Neural progenitor cell (in vitro differentiated cells): ENCODE data around the gene KDM5B. TPM values are rescaled to one million over a fixed set of nuclear protein-coding genes. Genes with fewer than 3 reads are reported as not detected.

ENCODE experiments used
- DNase-seq: peaks from one replicate; pipeline ENCODE4 v3.0.0-alpha.2; 2016; ENCODE audit warnings: low spot score
- H2AFZ ChIP-seq: fragments of 200-600 bp; sonication (generic); replicated peaks from 2 replicates; pipeline ENCODE4 v1.6.1; 2016; ENCODE audit warnings: antibody characterized with exemption
- H3F3A ChIP-seq: fragments of 200-600 bp; sonication (generic); 2 replicates; pipeline ENCODE4 v1.6.1; 2016; ENCODE audit warnings: antibody characterized with exemption, low read depth
- H3K27ac ChIP-seq: fragments of 200-600 bp; sonication (generic); 2 replicates; pipeline ENCODE4 v1.5.1; 2016; ENCODE audit warnings: mild to moderate bottlenecking
- H3K27me3 ChIP-seq: fragments of 200-600 bp; sonication (generic); 2 replicates; pipeline ENCODE4 v1.6.1; 2016; ENCODE audit warnings: mild to moderate bottlenecking, moderate library complexity
- H3K36me3 ChIP-seq: fragments of 200-600 bp; sonication (generic); 2 replicates; pipeline ENCODE4 v1.5.1; 2016
- H3K4me1 ChIP-seq: fragments of 200-600 bp; sonication (generic); 2 replicates; pipeline ENCODE4 v1.6.1; 2016; ENCODE audit warnings: mixed run types
- H3K4me2 ChIP-seq: fragments of 200-600 bp; sonication (generic); 2 replicates; pipeline ENCODE4 v1.6.1; 2016
- H3K4me3 ChIP-seq: fragments of 200-600 bp; sonication (generic); 2 replicates; pipeline ENCODE4 v1.5.1; 2016
- H3K79me2 ChIP-seq: fragments of 200-600 bp; sonication (generic); 2 replicates; pipeline ENCODE4 v1.6.1; 2016; ENCODE audit warnings: low read depth
- H3K9ac ChIP-seq: fragments of 200-600 bp; sonication (generic); 2 replicates; pipeline ENCODE4 v1.6.1; 2016
- H3K9me3 ChIP-seq: fragments of 200-600 bp; sonication (generic); 2 replicates; pipeline ENCODE4 v1.5.1; 2016; ENCODE audit warnings: low read depth
- H4K20me1 ChIP-seq: fragments of 200-600 bp; sonication (generic); 2 replicates; pipeline ENCODE4 v1.6.1; 2016; ENCODE audit warnings: low read depth
- H3K27ac Mint-ChIP-seq: 3 replicates; pipeline ENCODE4 v1.8.0; 2021; ENCODE audit warnings: mixed read lengths
- H3K27me3 Mint-ChIP-seq: 2 replicates; pipeline ENCODE4 v1.8.0; 2022; ENCODE audit warnings: low read depth, mild to moderate bottlenecking, inconsistent platforms, moderate library complexity, mixed read lengths; ENCODE audit not compliant: insufficient read depth
- H3K36me3 Mint-ChIP-seq: 3 replicates; pipeline ENCODE4 v1.8.0; 2021; ENCODE audit warnings: mixed read lengths
- H3K4me1 Mint-ChIP-seq: 3 replicates; pipeline ENCODE4 v1.8.0; 2021; ENCODE audit warnings: mixed read lengths
- H3K4me3 Mint-ChIP-seq: 3 replicates; pipeline ENCODE4 v1.8.0; 2021; ENCODE audit warnings: mild to moderate bottlenecking, moderate library complexity, mixed read lengths
- H3K9me3 Mint-ChIP-seq: 3 replicates; pipeline ENCODE4 v1.8.0; 2020; ENCODE audit warnings: mixed read lengths
- EZH2 ChIP-seq: fragments of 200-600 bp; sonication (generic); IDR thresholded peaks from 2 replicates; pipeline ENCODE4 v1.6.1; 2017; ENCODE audit warnings: antibody characterized with exemption, mild to moderate bottlenecking, moderate library complexity
- EZH2phosphoT487 ChIP-seq: fragments of 200-600 bp; sonication (generic); IDR thresholded peaks from 2 replicates; pipeline ENCODE4 v1.6.1; 2017; ENCODE audit warnings: antibody characterized with exemption
- total RNA-seq: library from RNA; depleted of rRNA; stranded (reverse); fragments of >200 nt; gene quantifications from 2 replicates; pipeline ENCODE4 v1.2.3, GENCODE V29; 2015; ENCODE audit warnings: low replicate concordance
- TF ChIP-seq, protein P1 (sequence below): fragments of 200-600 bp; sonication (generic); IDR thresholded peaks from 2 replicates; pipeline ENCODE4 v1.5.1; 2017; ENCODE audit warnings: antibody characterized with exemption, mild to moderate bottlenecking

The KDM5B gene
- total RNA-seq, 1 donor from 2014 or later, result 283 TPM

DNA sequence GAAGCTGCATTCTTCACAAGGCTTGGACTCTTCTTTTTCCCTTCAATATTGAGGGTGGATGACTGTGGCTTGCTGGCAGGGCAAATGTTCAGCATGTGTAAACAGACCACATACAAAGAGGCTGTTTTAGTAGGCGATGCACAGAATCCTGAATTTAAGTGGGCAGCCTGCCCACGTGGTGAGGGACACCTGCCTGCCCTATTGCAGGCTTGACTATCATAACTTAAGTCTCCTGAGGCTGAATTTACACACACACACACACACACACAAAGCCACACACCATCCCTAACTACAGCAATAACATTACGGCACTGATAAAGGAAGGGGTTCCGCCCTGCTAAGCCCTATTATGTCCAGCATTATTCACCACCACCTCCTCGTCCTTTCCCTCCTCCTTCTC is 113.9 kb downstream of the KDM5B start:
- Histone ChIP-seq H3K9ac (no peak overlapping the region), H2AFZ (no peak overlapping the region)
- peaks cover 44% of the 10 kb centered on the region for H3K27me3 Mint-ChIP-seq

GRCh38 chr1:202692959-202693555 is 115.2 kb downstream of the KDM5B start:
- no peaks in the 10 kb centered on the region for H3K9me3 Mint-ChIP-seq
- Histone ChIP-seq H3K36me3 (no peaks in the 10 kb centered on the region), H3K4me3 (no peak overlapping the region), H4K20me1 (peaks cover 25% of the 10 kb centered on the region), H3F3A (no peaks in the 10 kb centered on the region), H3K79me2 (no peaks in the 10 kb centered on the region), H3K27me3 (peaks cover 33% of the 10 kb centered on the region), H2AFZ (no peak overlapping the region), H3K9me3 (no peaks in the 10 kb centered on the region), H3K4me1 (no peaks in the 10 kb centered on the region), H3K4me2 (no peak overlapping the region), H3K9ac (no peak overlapping the region), H3K27ac (no peak overlapping the region)
- H3K27ac Mint-ChIP-seq, result no peak overlapping the region
- peaks cover 5% of the 10 kb centered on the region for H3K4me1 Mint-ChIP-seq
- peak; percentile 93 for DNase-seq
- H3K36me3 Mint-ChIP-seq, result no peaks in the 10 kb centered on the region
- H3K4me3 Mint-ChIP-seq, result peak overlapping the region; percentile 11
- H3K27me3 Mint-ChIP-seq, result peaks cover 47% of the 10 kb centered on the region
- TF ChIP-seq EZH2phosphoT487, result no peak
- TF ChIP-seq, protein P1, sequence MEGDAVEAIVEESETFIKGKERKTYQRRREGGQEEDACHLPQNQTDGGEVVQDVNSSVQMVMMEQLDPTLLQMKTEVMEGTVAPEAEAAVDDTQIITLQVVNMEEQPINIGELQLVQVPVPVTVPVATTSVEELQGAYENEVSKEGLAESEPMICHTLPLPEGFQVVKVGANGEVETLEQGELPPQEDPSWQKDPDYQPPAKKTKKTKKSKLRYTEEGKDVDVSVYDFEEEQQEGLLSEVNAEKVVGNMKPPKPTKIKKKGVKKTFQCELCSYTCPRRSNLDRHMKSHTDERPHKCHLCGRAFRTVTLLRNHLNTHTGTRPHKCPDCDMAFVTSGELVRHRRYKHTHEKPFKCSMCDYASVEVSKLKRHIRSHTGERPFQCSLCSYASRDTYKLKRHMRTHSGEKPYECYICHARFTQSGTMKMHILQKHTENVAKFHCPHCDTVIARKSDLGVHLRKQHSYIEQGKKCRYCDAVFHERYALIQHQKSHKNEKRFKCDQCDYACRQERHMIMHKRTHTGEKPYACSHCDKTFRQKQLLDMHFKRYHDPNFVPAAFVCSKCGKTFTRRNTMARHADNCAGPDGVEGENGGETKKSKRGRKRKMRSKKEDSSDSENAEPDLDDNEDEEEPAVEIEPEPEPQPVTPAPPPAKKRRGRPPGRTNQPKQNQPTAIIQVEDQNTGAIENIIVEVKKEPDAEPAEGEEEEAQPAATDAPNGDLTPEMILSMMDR, result peak; percentile 47
- no peak for TF ChIP-seq EZH2

More for the DNA sequence above, 113.9 kb downstream of the KDM5B start:
- Histone ChIP-seq H3K9me3 (no peaks in the 10 kb centered on the region), H3K4me3 (no peak overlapping the region), H3K79me2 (no peaks in the 10 kb centered on the region), H3F3A (no peaks in the 10 kb centered on the region), H3K4me1 (no peaks in the 10 kb centered on the region), H3K36me3 (no peaks in the 10 kb centered on the region), H4K20me1 (peaks cover 25% of the 10 kb centered on the region), H3K27ac (no peak overlapping the region), H3K4me2 (no peak overlapping the region), H3K27me3 (peaks cover 33% of the 10 kb centered on the region)
- Mint-ChIP-seq H3K9me3 (no peaks in the 10 kb centered on the region), H3K27ac (no peak overlapping the region), H3K36me3 (no peaks in the 10 kb centered on the region), H3K4me3 (no peak overlapping the region), H3K4me1 (peaks cover 1% of the 10 kb centered on the region)
- no peak for DNase-seq
- TF ChIP-seq EZH2phosphoT487, result no peak

DNA sequence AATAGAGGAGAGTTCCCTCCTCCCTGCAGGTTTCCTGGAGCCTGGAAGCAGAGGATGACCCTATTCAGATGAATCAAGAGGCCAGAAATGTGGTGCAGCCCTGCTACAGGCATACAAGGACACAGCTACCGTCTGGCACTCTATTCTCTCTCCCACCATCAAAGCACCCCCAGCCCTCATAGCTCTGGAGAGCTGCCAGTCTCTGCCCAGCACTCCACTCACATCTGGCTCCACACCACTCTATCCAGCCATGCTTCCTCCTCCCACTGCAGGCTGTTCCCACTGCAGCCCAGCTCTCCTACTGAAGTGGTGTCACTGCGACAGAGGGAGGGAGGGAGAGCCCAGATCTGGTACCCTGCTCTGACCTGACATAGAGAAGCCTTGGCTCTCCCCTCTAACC is 116.4 kb downstream of the KDM5B start:
- Histone ChIP-seq H3K27me3 (peaks cover 33% of the 10 kb centered on the region), H3K9me3 (no peaks in the 10 kb centered on the region), H3F3A (no peaks in the 10 kb centered on the region), H3K79me2 (no peaks in the 10 kb centered on the region), H3K4me2 (no peak overlapping the region), H4K20me1 (peaks cover 25% of the 10 kb centered on the region), H3K4me1 (no peaks in the 10 kb centered on the region), H2AFZ (no peak overlapping the region), H3K27ac (no peak overlapping the region), H3K9ac (no peak overlapping the region), H3K36me3 (no peaks in the 10 kb centered on the region), H3K4me3 (no peak overlapping the region)
- no peak overlapping the region for H3K27ac Mint-ChIP-seq
- no peaks in the 10 kb centered on the region for H3K36me3 Mint-ChIP-seq
- H3K4me3 Mint-ChIP-seq, result no peak overlapping the region
- H3K27me3 Mint-ChIP-seq, result peaks cover 38% of the 10 kb centered on the region
- no peak for TF ChIP-seq EZH2phosphoT487
- TF ChIP-seq, protein P1, result no peak
- no peak for TF ChIP-seq EZH2
- no peaks in the 10 kb centered on the region for H3K9me3 Mint-ChIP-seq
- DNase-seq, result no peak
- H3K4me1 Mint-ChIP-seq, result peaks cover 9% of the 10 kb centered on the region
